GM19395 (cell line): ENCODE measurements around the gene AFAP1L2.
"Not testable (repeated sequence)": the region's sequence is repeated elsewhere in the genome, so short reads cannot be mapped to it uniquely, and the experiment has no call there.

ENCODE experiments used
- ATAC-seq: cut with Tn5 transposase; IDR thresholded peaks from one replicate; pipeline ENCODE4 v1.9.1; 2021; ENCODE audit warnings: mild to moderate bottlenecking, moderate library complexity; ENCODE audit not compliant: unreplicated experiment

Gene AFAP1L2

DNA sequence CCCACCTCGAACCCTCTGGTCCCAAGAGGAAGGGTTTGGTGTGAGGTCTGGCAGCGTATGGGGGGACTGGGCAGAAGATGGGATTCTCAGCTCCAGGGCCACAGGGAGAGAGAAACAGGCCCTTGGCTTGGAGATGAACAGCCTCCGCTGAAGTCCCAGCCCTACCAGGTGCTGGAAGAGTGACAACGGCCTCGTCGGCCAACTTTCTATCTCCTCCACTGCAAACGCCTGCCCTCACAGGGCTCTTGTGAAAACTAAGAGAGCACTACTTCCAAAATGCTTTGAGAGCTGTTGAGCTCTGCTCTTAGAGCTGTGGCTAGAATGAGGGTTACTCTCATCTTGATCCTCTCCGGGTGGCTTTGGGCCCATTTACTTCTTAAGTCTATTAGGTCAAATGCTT is 63.5 kb downstream of the AFAP1L2 start:
- no peak for ATAC-seq

DNA sequence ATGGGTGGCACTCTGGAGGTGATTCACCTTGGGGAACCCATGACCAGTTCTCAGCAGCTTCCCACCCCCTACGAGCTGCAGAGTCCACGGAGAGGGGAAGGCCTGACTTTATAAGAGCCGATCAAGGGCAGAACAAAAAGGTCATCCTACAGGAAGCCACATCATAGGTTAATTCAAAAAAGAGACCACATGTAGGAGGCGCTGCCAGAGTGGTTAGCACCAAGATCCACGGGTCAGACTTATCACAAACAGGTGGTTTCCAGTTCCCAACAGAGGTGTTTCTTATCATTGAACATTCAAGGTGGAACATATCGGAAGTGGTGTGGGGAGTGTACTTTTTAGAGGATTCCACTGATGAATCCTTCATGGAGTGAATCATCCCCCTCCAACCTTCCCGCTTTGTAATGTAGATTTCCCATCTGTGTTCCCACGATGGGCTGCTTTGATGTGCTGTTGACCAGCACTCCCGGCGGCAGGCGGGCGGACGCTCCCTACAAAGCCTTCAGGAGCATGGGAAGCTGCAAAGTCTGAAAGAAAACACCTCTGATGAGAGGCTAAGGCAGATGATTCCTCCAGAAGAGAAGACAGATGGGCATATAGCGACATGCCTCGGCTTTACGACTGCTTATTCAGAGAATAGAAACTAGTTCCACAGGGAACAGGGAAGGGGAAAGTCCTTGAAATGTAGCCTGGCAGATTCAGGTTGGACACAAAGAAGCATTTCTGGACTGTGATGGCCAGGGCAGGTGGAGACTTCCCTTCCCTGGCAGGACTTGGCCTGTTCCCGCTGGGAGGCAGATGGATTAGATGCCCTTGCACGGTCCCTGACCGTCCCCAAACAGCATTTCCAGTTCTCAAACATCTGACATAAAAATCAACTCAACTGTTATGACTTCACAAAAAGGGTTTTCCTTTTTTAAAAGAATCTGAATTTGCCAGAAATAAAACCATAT is 66.5 kb downstream of the AFAP1L2 start:
- no peak for ATAC-seq

DNA sequence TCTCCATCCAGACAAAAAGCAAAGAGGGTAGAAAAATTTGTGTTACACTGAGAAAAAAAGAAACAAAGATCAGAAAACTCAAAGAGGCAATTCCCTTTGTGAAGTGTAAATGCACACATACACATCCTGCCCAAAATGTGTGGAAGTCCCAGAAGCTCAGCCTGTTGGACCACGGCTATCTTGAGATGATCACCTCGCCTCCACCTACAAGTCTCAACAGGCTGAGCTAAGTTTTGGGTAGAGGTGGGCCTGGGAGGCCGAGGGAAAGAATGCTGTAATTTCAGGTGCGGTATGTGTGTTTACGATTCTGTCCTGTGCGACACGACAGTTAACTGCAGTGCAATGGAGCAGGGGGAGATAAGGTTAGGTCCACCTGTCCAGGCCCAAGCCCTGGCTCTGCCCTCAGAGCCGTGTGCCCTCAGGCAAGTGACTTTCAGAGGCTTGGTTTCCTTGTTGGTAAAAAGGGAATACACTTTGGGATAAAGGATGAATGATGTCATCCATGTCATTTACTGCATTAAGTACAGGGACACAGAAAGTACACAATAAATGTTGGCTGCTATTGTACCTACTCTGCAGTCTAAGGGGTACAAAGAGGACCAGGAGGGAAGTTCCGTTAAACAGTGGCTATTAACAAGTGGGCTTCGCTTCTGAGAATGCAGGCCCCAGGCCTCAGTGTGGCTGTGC is 67.3 kb downstream of the AFAP1L2 start:
- ATAC-seq, result no peak

DNA sequence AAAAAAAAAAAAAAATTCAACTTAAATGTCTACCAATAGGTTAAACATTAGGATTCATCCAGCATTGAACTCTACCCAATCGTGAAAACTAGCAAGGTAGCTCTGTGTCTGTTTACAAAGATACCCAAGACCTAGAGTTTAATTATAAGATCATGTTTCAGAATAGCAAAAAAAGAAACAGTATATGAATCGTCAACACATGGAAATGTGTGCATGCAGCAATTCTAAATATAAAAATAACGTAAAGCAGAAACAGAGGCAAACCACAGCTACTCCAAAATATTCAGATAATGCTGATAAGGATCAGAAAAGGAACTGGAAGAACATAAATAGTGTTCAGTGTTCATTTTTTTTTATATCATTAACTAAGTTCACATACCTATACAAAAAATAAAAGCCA is 68.7 kb downstream of the AFAP1L2 start:
- ATAC-seq, result no peak

GRCh38 chr10:114334301-114334700 is 70.0 kb downstream of the AFAP1L2 start:
- no peak for ATAC-seq

DNA sequence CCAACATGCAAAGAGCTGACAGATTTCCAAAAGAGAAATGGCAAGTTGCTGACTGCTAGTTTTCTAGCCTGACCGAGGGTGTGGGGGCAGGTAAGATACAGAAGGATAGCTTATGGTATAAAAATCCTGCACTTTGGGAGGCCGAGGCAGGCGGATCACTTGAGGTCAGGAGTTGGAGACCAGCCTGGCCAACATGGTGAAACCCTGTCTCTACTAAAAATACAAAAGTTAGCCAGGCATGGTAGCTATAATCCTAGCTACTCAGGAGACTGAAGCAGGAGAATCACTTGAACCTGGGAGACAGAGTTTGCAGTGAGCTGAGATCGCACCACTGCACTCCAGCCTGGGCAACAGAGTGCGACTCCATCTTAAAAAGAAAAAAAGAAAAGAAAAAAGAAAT is 70.9 kb downstream of the AFAP1L2 start:
- not testable (repeated sequence) for ATAC-seq

- ATAC-seq, result no peak
These were observed 71.8 kb downstream of the AFAP1L2 start for GRCh38 chr10:114332301-114333192.

DNA sequence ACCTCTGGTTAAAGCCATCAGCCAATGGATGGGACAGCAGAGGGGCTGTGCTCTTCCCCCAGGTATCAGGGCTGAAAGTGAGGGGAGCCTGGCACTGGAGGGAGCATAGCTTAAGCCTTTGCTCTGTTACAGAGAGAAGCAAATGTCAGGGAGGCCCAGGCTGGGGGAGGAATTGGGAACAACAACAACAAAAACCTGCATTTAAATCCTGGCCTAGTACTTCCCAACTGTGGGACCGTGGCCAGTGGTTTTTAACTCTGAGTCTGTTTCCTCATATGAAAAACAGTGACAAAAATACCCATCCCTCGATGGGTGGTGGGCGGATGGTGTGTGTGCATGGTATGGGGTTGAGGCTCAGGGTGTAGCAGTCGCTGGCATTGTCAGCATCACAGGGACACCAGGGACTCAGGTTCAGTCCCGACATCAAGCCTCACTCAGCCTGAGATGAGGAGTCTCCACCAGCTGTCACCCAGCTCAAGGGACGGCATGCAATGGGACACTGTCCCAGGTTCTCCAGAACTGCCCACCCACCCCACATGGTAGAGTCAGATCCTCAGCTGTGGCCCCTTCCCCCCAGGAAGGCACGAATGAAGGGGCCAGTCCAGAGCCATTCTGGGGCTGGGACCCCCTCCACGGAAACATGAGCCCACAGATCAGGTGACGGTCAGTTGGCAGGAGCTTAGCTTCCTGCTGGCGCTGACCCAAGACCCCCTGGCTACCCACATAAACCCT is 74.5 kb downstream of the AFAP1L2 start:
- no peak for ATAC-seq

GRCh38 chr10:114328874-114329273 is 75.4 kb downstream of the AFAP1L2 start:
- no peak for ATAC-seq

DNA sequence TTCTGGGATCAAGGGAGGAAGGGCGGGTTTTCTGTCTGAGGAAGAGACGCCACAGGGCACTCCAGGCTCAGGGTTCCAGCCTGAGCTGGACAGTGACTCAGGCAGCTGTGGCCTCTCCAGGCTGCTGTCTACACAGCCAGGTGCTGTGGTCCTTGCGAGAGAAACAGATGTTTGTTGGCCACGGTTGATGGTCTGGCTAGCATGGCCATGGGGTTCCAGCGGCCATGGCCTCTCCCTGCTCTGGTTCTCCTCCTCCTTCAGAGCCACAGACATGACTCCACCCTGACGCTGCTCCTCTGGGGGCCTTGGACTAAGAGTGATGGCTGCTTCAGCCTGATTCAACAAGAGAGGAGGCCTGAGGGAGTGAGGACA is 75.9 kb downstream of the AFAP1L2 start:
- ATAC-seq, result no peak

DNA sequence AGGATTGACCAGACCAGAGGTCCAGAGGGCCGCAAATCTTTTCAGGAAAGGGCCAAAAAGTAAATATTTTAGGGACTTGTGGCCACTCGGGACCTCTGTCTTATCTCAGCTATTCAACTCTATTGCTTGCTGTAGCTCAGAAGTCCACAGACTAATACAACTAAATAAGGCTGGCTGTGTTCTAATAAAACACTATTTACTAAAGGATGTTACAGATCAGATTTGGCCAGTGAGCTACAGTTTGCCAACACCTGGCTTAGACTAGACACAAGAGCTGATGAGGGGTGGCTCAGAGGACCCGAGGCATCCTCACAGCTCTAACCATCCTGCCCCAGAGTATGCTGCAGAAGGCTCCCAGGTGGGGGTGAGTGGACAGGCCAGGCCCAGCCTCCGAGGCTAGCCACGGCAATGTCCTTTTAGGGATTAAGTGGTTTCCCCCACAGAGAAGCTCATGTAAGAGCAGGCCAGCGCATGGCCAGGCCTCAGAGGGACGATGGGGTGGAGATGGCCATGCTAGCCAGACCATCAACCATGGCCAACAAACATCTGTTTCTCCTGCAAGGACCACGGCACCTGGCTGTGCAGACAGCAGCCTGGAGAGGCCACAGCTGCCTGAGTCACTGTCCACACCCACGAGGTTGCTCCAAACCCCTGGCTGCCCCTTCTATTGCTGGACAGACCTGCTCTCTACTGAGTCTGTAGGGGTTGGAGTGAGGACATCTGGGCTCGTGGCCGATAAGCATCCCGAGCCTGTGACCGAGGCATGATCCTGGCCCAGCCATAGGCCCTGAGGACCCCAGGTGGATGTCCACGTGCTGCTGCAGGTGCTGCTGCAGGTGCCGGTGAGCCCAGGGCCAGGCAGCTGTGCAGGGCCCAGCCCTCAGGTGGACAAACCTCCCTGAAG is 76.5 kb downstream of the AFAP1L2 start:
- ATAC-seq, result no peak

GRCh38 chr10:114326795-114327194 is 77.5 kb downstream of the AFAP1L2 start:
- no peak for ATAC-seq

DNA sequence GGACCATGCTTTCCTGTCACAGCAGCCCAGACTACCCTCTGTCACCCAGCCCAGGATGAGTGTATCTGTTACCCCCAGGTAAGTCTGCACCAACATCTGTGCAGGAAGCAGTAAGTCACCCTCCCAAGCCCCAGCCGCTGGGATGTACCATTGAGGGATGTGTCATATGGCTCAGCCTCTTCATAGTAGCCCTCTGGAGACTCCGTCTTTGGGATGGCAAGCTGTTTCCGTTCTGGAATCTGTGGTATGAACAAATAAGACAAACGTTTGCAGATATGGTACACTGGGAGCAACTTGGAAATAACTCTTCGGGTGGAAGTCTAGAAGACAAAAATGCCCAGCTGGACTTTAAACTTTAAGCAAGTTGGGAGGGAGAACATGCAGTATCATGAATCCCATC is 81.3 kb downstream of the AFAP1L2 start:
- ATAC-seq, result no peak

DNA sequence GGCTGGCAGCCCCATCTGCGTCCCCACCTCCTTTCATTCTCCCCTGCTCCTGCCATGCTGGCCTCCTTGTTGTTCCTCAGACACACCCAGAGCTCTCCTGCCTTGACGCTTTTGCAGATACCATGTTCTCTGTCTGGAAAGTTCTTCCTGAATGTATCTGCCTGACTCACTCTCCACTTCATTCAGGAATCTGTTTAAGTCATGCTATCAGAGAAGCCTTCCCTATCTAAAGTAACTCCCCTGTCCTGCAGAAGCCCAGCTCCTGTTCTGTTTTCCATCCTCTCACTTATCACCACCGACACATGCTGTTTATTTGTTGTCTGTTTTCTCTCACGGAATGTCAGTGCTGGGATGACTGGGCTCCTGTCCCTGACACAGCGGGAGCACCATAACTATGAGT is 82.0 kb downstream of the AFAP1L2 start:
- ATAC-seq, result no peak

- ATAC-seq, result no peak
These were observed 83.8 kb downstream of the AFAP1L2 start for GRCh38 chr10:114320249-114321116.

DNA sequence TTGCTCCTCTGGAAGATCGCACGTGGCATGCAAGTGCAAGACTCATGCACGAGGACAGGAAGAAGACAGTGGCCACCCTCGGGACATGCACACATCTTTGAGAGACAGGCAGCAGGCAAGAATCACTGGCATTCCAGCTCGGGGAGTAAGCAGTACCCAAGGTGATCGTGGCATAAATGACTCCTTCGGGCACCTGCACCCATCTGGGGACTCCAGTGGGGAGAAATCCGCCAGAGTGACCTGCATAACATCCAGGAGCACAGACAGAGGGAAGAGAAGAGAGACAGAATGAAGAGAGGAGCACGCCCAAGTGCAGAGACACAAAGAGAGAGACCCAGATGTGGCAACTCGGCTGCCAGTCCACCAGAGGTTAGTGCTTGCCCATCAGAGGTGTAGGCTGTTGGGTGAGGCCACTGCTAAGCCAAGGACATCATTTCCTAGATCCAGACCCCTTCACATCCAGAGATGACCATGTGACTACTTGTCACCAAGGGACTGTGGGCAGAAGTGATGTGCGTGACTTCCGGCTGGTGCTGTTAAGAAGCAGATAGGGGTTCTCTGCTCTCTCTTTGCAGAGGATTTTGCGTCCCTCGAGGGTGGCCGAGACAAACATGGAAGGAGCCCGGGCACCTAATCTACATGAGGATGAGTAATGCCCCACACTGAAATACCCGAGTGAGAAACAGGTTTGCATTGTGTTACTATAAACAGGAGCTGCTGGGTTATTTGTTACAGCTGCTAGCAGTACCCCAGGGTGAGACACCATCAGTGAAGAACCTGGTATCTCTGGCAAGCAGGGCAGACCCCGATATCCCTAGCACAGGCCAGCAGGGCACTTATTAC is 84.7 kb downstream of the AFAP1L2 start:
- no peak for ATAC-seq

GRCh38 chr10:114316744-114317143 is 87.6 kb downstream of the AFAP1L2 start:
- ATAC-seq, result no peak
